Fibroblast of lung (primary cell): ENCODE data around the gene CCSER2. TPM values are rescaled to one million over a fixed set of nuclear protein-coding genes. Genes with fewer than 3 reads are reported as not detected.
A peak's percentile ranks its signal among the peaks of the same experiment; 100 is the strongest.
"Not testable (repeated sequence)": the region's sequence is repeated elsewhere in the genome, so short reads cannot be mapped to it uniquely, and the experiment has no call there.

Experiments
- DNase-seq, 2 donors: peaks; one replicate each; pipeline versions ENCODE4 v3.0.0 to v3.0.0-alpha.2; 2010; ENCODE audit warnings: low read depth in 2 of 2
- H2AFZ ChIP-seq: 2 replicates; pipeline ENCODE4 v1.5.1; 2012; ENCODE audit warnings: low read length, control low read depth, inconsistent platforms
- H3K27ac ChIP-seq: 2 replicates; pipeline ENCODE4 v1.5.1; 2011; ENCODE audit warnings: low read length, control low read depth; ENCODE audit not compliant: insufficient read depth
- H3K27me3 ChIP-seq: 2 replicates; pipeline ENCODE4 v1.5.1; 2011; ENCODE audit warnings: mild to moderate bottlenecking, low read length; ENCODE audit not compliant: control insufficient read depth, insufficient read depth
- H3K36me3 ChIP-seq: 2 replicates; pipeline ENCODE4 v1.5.1; 2011; ENCODE audit warnings: low read length; ENCODE audit not compliant: control insufficient read depth, insufficient read depth
- H3K4me1 ChIP-seq: 2 replicates; pipeline ENCODE4 v1.5.1; 2011; ENCODE audit warnings: low read length; ENCODE audit not compliant: control insufficient read depth, insufficient read depth; ENCODE audit errors: extremely low read depth
- H3K4me2 ChIP-seq: 2 replicates; pipeline ENCODE4 v1.5.1; 2011; ENCODE audit warnings: low read length, control low read depth; ENCODE audit not compliant: insufficient read depth; ENCODE audit errors: extremely low read depth
- H3K4me3 ChIP-seq, 4 experiments: fragments of 200-600 bp in 1 of 4; sonication (generic) in 1 of 4; replicated peaks in 1 of 4; 2 replicates each; pipeline ENCODE4 v1.5.1; 2011 to 2016; ENCODE audit warnings: low read length in 4 of 4, low read depth in 3 of 4, mild to moderate bottlenecking in 3 of 4, control low read depth in 2 of 4, inconsistent platforms in 1 of 4, mixed read lengths in 1 of 4; ENCODE audit not compliant: insufficient read depth in 1 of 4; ENCODE audit errors: control extremely low read depth in 1 of 4
- H3K79me2 ChIP-seq: 2 replicates; pipeline ENCODE4 v1.5.1; 2012; ENCODE audit warnings: mild to moderate bottlenecking, low read length, inconsistent platforms; ENCODE audit not compliant: control insufficient read depth, insufficient read depth
- H3K9ac ChIP-seq: 2 replicates; pipeline ENCODE4 v1.5.1; 2011; ENCODE audit warnings: mild to moderate bottlenecking, low read length, control low read depth; ENCODE audit not compliant: insufficient read depth
- H3K9me3 ChIP-seq: 2 replicates; pipeline ENCODE4 v1.5.1; 2012; ENCODE audit warnings: low read depth, low read length; ENCODE audit not compliant: control insufficient read depth, insufficient read depth
- H4K20me1 ChIP-seq: 2 replicates; pipeline ENCODE4 v1.5.1; 2011; ENCODE audit warnings: low read length; ENCODE audit not compliant: control insufficient read depth, insufficient read depth; ENCODE audit errors: extremely low read depth
- CTCF ChIP-seq, 2 donors: IDR thresholded peaks in 1 of 2; conservative IDR thresholded peaks in 1 of 2; 1 replicate in 1 of 2; 2 replicates in 1 of 2; pipeline ENCODE4 v1.5.1; 2011 to 2012; ENCODE audit warnings: low read length in 2 of 2, control low read depth in 1 of 2, inconsistent platforms in 1 of 2, low read depth in 1 of 2, mild to moderate bottlenecking in 1 of 2
- EZH2 ChIP-seq: IDR thresholded peaks from 2 replicates; pipeline ENCODE4 v1.5.1; 2012; ENCODE audit warnings: low read length, control low read depth, mild to moderate bottlenecking; ENCODE audit errors: missing control alignments
- polyA plus RNA-seq, 2 donors: library from polyadenylated mRNA; depleted of rRNA in 1 of 2; stranded (reverse) in 1 of 2; unstranded in 1 of 2; fragments of >200 nt; gene quantifications; 2 replicates each; pipeline ENCODE4 v1.2.1, GENCODE V29; 2011 to 2012; ENCODE audit warnings: missing spikeins in 1 of 2
- total RNA-seq: library from RNA; depleted of rRNA; stranded (reverse); fragments of >200 nt; gene quantifications from 2 replicates; pipeline ENCODE4 v1.2.1, GENCODE V29; 2014

The CCSER2 gene
- total and polyA plus RNA-seq, 2 donors (not counting 1 experiment from before 2014, with no cell fraction given) = 28.2 to 65.4 TPM

GRCh38 chr10:84432891-84433290, 104.5 kb downstream of the CCSER2 start:
- H3K4me2 ChIP-seq = no peak overlapping the region
- H3K4me3 ChIP-seq = no peak overlapping the region
- H3K27me3 ChIP-seq = no peaks in the 10 kb centered on the region
- H3K27ac ChIP-seq = no peak overlapping the region
- no peaks in the 10 kb centered on the region for H4K20me1 ChIP-seq
- no peak overlapping the region for H3K9ac ChIP-seq
- no peaks in the 10 kb centered on the region for H3K9me3 ChIP-seq
- H3K79me2 ChIP-seq = peaks cover 15% of the 10 kb centered on the region
- TF ChIP-seq CTCF (conservative IDR thresholded peaks at IDR 0.05 in 1 of 2, IDR thresholded peaks at IDR 0.05 in 1 of 2; ENCODE audit: low read depth in 1 of 2, low read length in 2 of 2) = no peak
- no peak for TF ChIP-seq EZH2
- H2AFZ ChIP-seq = no peak overlapping the region
- no peaks in the 10 kb centered on the region for H3K36me3 ChIP-seq
- no peaks in the 10 kb centered on the region for H3K4me1 ChIP-seq
- peak in 1 of 2 donors; percentile 80 for DNase-seq

- no peaks in the 10 kb centered on the region for H4K20me1 ChIP-seq
- H3K4me1 ChIP-seq = no peaks in the 10 kb centered on the region
- no peaks in the 10 kb centered on the region for H3K27me3 ChIP-seq
- no peak overlapping the region for H3K27ac ChIP-seq
- no peak overlapping the region for H2AFZ ChIP-seq
- no peak overlapping the region for H3K9ac ChIP-seq
- no peaks in the 10 kb centered on the region for H3K9me3 ChIP-seq
- H3K79me2 ChIP-seq = no peaks in the 10 kb centered on the region
- TF ChIP-seq CTCF (conservative IDR thresholded peaks at IDR 0.05 in 1 of 2, IDR thresholded peaks at IDR 0.05 in 1 of 2; ENCODE audit: low read depth in 1 of 2, low read length in 2 of 2) (no peak), EZH2 (no peak)
- H3K36me3 ChIP-seq = no peaks in the 10 kb centered on the region
- no peak overlapping the region for H3K4me2 ChIP-seq
- no peak overlapping the region for H3K4me3 ChIP-seq
- no peak for DNase-seq
These were observed 112.4 kb downstream of the CCSER2 start for GRCh38 chr10:84440781-84441180.

DNA sequence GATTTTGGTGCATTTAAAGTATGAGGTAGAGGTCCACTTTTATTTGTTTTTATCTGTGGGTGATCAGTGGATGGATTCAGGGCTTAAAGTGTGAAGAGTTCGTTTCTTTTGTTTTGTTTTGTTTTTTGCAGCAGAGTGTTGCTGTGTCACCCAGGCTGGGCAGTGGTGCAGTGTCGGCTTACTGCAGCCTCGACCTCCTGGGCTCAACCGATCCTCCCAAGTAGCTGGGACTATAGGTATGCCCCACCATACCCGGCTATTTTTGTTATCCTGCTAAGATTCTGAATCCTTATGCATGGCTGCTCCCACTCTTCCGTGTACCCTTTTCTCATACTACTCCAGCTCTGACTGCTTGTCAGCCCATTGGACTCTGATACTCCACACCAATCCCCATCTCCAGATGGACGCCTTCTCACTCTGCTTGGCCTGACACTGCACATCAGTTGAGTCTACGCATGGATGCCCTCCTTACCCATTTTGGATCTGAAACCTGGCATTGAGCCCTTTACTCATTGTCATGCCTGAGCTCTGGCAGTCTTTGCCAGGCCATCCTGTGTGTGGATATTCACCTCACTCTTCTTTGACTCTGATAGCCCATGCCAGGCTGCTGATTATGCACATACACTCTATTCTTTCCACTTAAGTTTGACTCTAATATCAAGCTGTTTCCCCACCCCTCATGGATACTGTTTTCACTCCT, 119.5 kb downstream of the CCSER2 start:
- TF ChIP-seq CTCF (conservative IDR thresholded peaks at IDR 0.05 in 1 of 2, IDR thresholded peaks at IDR 0.05 in 1 of 2; ENCODE audit: low read depth in 1 of 2, low read length in 2 of 2) (no peak), EZH2 (no peak)
- Histone ChIP-seq H3K4me1 (no peaks in the 10 kb centered on the region), H3K9ac (no peak overlapping the region), H3K79me2 (no peaks in the 10 kb centered on the region), H3K9me3 (no peaks in the 10 kb centered on the region), H4K20me1 (no peaks in the 10 kb centered on the region), H3K27me3 (no peaks in the 10 kb centered on the region), H3K27ac (no peak overlapping the region), H3K4me2 (no peak overlapping the region), H3K36me3 (peaks cover 2% of the 10 kb centered on the region), H3K4me3 (no peak overlapping the region), H2AFZ (no peak overlapping the region)
- DNase-seq = no peak

DNA sequence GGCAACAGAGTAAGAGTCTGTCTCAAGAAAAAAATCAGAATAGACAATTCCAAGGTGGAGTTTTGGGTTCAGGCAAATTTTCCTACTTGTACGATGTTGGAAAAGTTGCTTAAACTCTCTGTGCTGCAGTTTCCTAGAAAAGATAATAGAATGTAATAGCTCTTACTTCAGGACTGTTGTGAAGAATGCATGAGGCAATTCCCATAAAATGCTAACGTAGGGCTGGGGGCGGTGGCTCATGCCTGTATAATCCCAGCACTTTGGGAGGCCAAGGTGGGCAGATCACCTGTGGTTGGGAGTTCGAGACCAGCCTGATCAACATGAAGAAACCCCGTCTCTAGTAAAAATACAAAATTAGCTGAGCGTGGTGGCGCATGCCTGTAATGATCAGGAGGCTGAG, 121.0 kb downstream of the CCSER2 start:
- not testable (repeated sequence) for H3K4me3 ChIP-seq, H3K4me1 ChIP-seq, H3K36me3 ChIP-seq, H3K9me3 ChIP-seq, H3K4me2 ChIP-seq, H3K27me3 ChIP-seq, H4K20me1 ChIP-seq, H3K27ac ChIP-seq, H3K9ac ChIP-seq, DNase-seq, H3K79me2 ChIP-seq, H2AFZ ChIP-seq
